Mesenchymal stem cell (in vitro differentiated cells and primary cell): ENCODE measurements around the gene RPS8.

Source experiments
- DNase-seq: peaks from one replicate; pipeline ENCODE4 v3.0.0-alpha.2; 2013
- H2AFZ ChIP-seq: one replicate; pipeline ENCODE4 v1.6.1; 2013; ENCODE audit warnings: low read depth, mild to moderate bottlenecking, control low read depth, inconsistent platforms, low read length, moderate library complexity
- H2AK5ac ChIP-seq: 2 replicates; pipeline ENCODE4 v1.6.1; 2013; ENCODE audit warnings: low read length, moderate library complexity, mild to moderate bottlenecking, inconsistent platforms; ENCODE audit not compliant: severe bottlenecking
- H2BK120ac ChIP-seq: one replicate; pipeline ENCODE4 v1.6.1; 2013; ENCODE audit warnings: low read depth, mild to moderate bottlenecking, inconsistent platforms, low read length, moderate library complexity
- H2BK12ac ChIP-seq, 2 experiments: one replicate each; pipeline ENCODE4 v1.6.1; 2013; ENCODE audit warnings: inconsistent platforms in 2 of 2, low read length in 2 of 2, mild to moderate bottlenecking in 2 of 2, moderate library complexity in 2 of 2, control low read depth in 1 of 2
- H2BK15ac ChIP-seq: one replicate; pipeline ENCODE4 v1.6.1; 2013; ENCODE audit warnings: mild to moderate bottlenecking, low read depth, inconsistent platforms; ENCODE audit not compliant: poor library complexity, severe bottlenecking
- H2BK5ac ChIP-seq: 2 replicates; pipeline ENCODE4 v1.6.1; 2013; ENCODE audit warnings: low read depth, mild to moderate bottlenecking, low read length, control low read depth, inconsistent platforms; ENCODE audit not compliant: poor library complexity, severe bottlenecking
- H3K14ac ChIP-seq, 2 experiments: one replicate each; pipeline ENCODE4 v1.6.1; 2013; ENCODE audit warnings: inconsistent platforms in 2 of 2, low read length in 2 of 2, control low read depth in 1 of 2, mild to moderate bottlenecking in 1 of 2, moderate library complexity in 1 of 2
- H3K18ac ChIP-seq, 2 experiments: one replicate each; pipeline ENCODE4 v1.6.1; 2013; ENCODE audit warnings: inconsistent platforms in 2 of 2, low read length in 2 of 2, control low read depth in 1 of 2, low read depth in 1 of 2, mild to moderate bottlenecking in 1 of 2
- H3K23ac ChIP-seq, 2 experiments: one replicate each; pipeline ENCODE4 v1.6.1; 2013; ENCODE audit warnings: inconsistent platforms in 2 of 2, low read length in 2 of 2, mild to moderate bottlenecking in 2 of 2, moderate library complexity in 2 of 2, control low read depth in 1 of 2
- H3K27ac ChIP-seq: 2 replicates; pipeline ENCODE4 v1.5.1; 2013; ENCODE audit warnings: mild to moderate bottlenecking, moderate library complexity, low read length, control low read depth, inconsistent platforms; ENCODE audit not compliant: poor library complexity, severe bottlenecking
- H3K27me3 ChIP-seq, 2 experiments: 2 replicates each; pipeline versions ENCODE4 v1.6.1 to v1.7.0; 2013; ENCODE audit warnings: low read length in 2 of 2, mild to moderate bottlenecking in 2 of 2, moderate library complexity in 2 of 2, control low read depth in 1 of 2, inconsistent platforms in 1 of 2; ENCODE audit not compliant: control insufficient read depth in 1 of 2, insufficient read depth in 1 of 2
- H3K36me3 ChIP-seq, 2 experiments: 2 replicates each; pipeline versions ENCODE4 v1.6.1 to v1.7.0; 2013; ENCODE audit warnings: low read length in 2 of 2, control low read depth in 1 of 2, inconsistent platforms in 1 of 2, low read depth in 1 of 2, mild to moderate bottlenecking in 1 of 2; ENCODE audit not compliant: insufficient read depth in 2 of 2, control insufficient read depth in 1 of 2
- H3K4ac ChIP-seq, 2 experiments: one replicate each; pipeline ENCODE4 v1.6.1; 2013; ENCODE audit warnings: inconsistent platforms in 2 of 2, low read length in 2 of 2, mild to moderate bottlenecking in 2 of 2, moderate library complexity in 2 of 2, control low read depth in 1 of 2, low read depth in 1 of 2
- H3K4me1 ChIP-seq: 2 replicates; pipeline ENCODE4 v1.6.1; 2013; ENCODE audit warnings: low read depth, low read length, control low read depth; ENCODE audit not compliant: control insufficient read depth, insufficient read depth
- H3K4me2 ChIP-seq: 2 replicates; pipeline ENCODE4 v1.6.1; 2013; ENCODE audit warnings: low read length, mild to moderate bottlenecking, inconsistent platforms; ENCODE audit not compliant: poor library complexity, severe bottlenecking
- H3K4me3 ChIP-seq, 2 experiments: 2 replicates each; pipeline versions ENCODE4 v1.5.1 to v1.7.0; 2013; ENCODE audit warnings: low read length in 2 of 2, mild to moderate bottlenecking in 2 of 2, control low read depth in 1 of 2, low read depth in 1 of 2; ENCODE audit not compliant: insufficient read depth in 1 of 2
- H3K79me1 ChIP-seq: replicated peaks from 2 replicates; pipeline ENCODE4 v1.6.1; 2013; ENCODE audit warnings: mild to moderate bottlenecking, control low read depth, low read length, inconsistent platforms; ENCODE audit not compliant: poor library complexity, severe bottlenecking
- H3K9ac ChIP-seq: 2 replicates; pipeline ENCODE4 v1.7.0; 2013; ENCODE audit warnings: mild to moderate bottlenecking, low read length, moderate library complexity
- H3K9me3 ChIP-seq: 2 replicates; pipeline ENCODE4 v1.7.0; 2013; ENCODE audit warnings: mild to moderate bottlenecking, low read length; ENCODE audit not compliant: control insufficient read depth
- H4K8ac ChIP-seq: one replicate; pipeline ENCODE4 v1.6.1; 2013; ENCODE audit warnings: inconsistent platforms, mild to moderate bottlenecking, low read length, moderate library complexity
- H4K91ac ChIP-seq: one replicate; pipeline ENCODE4 v1.6.1; 2013; ENCODE audit warnings: mild to moderate bottlenecking, low read length, inconsistent platforms
- WGBS: methylation state at CpG from one replicate; pipeline ENCODE4 v1.1.7; 2013; ENCODE audit warnings: mixed read lengths; 5-methylcytosine and 5-hydroxymethylcytosine counted together

RPS8 gene

DNA sequence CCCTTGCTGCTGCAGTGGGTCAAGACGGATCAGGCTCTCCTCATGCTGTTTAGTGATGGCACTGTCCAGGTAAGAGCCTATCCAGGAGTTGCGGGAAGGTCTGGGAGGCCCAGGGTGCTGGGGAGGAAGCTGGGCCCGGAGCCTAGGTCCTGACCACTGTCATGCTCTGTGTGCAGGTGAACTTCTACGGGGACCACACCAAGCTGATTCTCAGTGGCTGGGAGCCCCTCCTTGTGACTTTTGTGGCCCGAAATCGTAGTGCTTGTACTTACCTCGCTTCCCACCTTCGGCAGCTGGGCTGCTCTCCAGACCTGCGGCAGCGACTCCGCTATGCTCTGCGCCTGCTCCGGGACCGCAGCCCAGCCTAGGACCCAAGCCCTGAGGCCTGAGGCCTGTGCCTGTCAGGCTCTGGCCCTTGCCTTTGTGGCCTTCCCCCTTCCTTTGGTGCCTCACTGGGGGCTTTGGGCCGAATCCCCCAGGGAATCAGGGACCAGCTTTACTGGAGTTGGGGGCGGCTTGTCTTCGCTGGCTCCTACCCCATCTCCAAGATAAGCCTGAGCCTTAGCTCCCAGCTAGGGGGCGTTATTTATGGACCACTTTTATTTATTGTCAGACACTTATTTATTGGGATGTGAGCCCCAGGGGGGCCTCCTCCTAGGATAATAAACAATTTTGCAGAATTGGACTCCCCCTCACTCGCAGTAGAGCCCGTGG, 30.1 kb downstream of the RPS8 start:
- WGBS: 96% methylated on average over 17 of the region's 20 CpGs
- H3K23ac ChIP-seq: no peak overlapping the region
- H3K36me3 ChIP-seq: peaks cover 53 to 54% of the 10 kb centered on the region in 2 experiments
- no peak overlapping the region for H2BK120ac ChIP-seq
- no peak overlapping the region for H3K4me3 ChIP-seq
- no peak overlapping the region for H3K4me2 ChIP-seq
- peaks cover 7% of the 10 kb centered on the region for H3K79me1 ChIP-seq
- H3K4ac ChIP-seq: peak overlapping the region in 1 of 2 experiments; percentile 58
- H3K18ac ChIP-seq: peak overlapping the region; percentile 12 to 95
- H2AK5ac ChIP-seq: peak overlapping the region; percentile 44
- H4K8ac ChIP-seq: peak overlapping the region; percentile 61
- no peak overlapping the region for H2AFZ ChIP-seq
- no peaks in the 10 kb centered on the region for H3K27me3 ChIP-seq
- H3K27ac ChIP-seq: no peak overlapping the region
- H3K9ac ChIP-seq: peak overlapping the region; percentile 97
- H3K4me1 ChIP-seq: peaks cover 82% of the 10 kb centered on the region
- H3K14ac ChIP-seq: no peak overlapping the region
- H3K9me3 ChIP-seq: no peaks in the 10 kb centered on the region
- no peak overlapping the region for H2BK15ac ChIP-seq
- peak overlapping the region in 1 of 2 experiments; percentile 81 for H2BK12ac ChIP-seq
- DNase-seq: no peak
- peak overlapping the region; percentile 94 for H4K91ac ChIP-seq
- no peak overlapping the region for H2BK5ac ChIP-seq

GRCh38 chr1:44806025-44806703, 30.8 kb downstream of the RPS8 start:
- Histone ChIP-seq H3K36me3 (peaks cover 53 to 57% of the 10 kb centered on the region in 2 experiments), H2AK5ac (peak overlapping the region; percentile 70), H3K9me3 (no peaks in the 10 kb centered on the region), H2BK120ac (peak overlapping the region; percentile 84), H2BK5ac (no peak overlapping the region), H2BK15ac (peak overlapping the region; percentile 58), H3K79me1 (peaks cover 7% of the 10 kb centered on the region), H4K8ac (peak overlapping the region; percentile 89), H3K9ac (peak overlapping the region; percentile 97), H3K27me3 (no peaks in the 10 kb centered on the region), H4K91ac (peak overlapping the region; percentile 97), H3K4ac (peak overlapping the region; percentile 80 to 97), H3K4me2 (no peak overlapping the region), H2BK12ac (peak overlapping the region; percentile 33 to 69), H3K18ac (peak overlapping the region; percentile 85 to 95), H3K27ac (peak overlapping the region; percentile 100), H3K23ac (no peak overlapping the region), H3K4me1 (peaks cover 86% of the 10 kb centered on the region), H3K14ac (peak overlapping the region in 1 of 2 experiments; percentile 22), H2AFZ (no peak overlapping the region), H3K4me3 (peak overlapping the region in 1 of 2 experiments; percentile 47)
- no peak for DNase-seq
- WGBS: 96% methylated on average over 67 of the region's 70 CpGs

- Histone ChIP-seq H2AK5ac (peak within 1 kb of the TSS; percentile 100), H3K9me3 (no peaks in the 10 kb centered on the region), H3K36me3 (peaks cover 53 to 55% of the 10 kb centered on the region in 2 experiments), H2BK120ac (peak within 1 kb of the TSS; percentile 100), H3K4ac (peak within 1 kb of the TSS; percentile 97 to 99), H3K4me1 (peaks cover 85% of the 10 kb centered on the region), H3K4me2 (peak within 1 kb of the TSS; percentile 17), H3K23ac (peak within 1 kb of the TSS in 1 of 2 experiments; percentile 75), H2BK15ac (peak within 1 kb of the TSS; percentile 73), H3K9ac (peak within 1 kb of the TSS; percentile 97), H3K27ac (peak within 1 kb of the TSS; percentile 100), H2BK12ac (peak within 1 kb of the TSS; percentile 33 to 97), H3K27me3 (no peaks in the 10 kb centered on the region), H2BK5ac (peak within 1 kb of the TSS; percentile 99), H4K8ac (peak within 1 kb of the TSS; percentile 89), H3K79me1 (peaks cover 7% of the 10 kb centered on the region), H4K91ac (peak within 1 kb of the TSS; percentile 100), H3K4me3 (peak within 1 kb of the TSS in 1 of 2 experiments; percentile 75), H2AFZ (no peak within 1 kb of the TSS), H3K18ac (peak within 1 kb of the TSS; percentile 99 to 100), H3K14ac (peak within 1 kb of the TSS in 1 of 2 experiments; percentile 85)
- DNase-seq: no peak
- WGBS: 72% methylated on average over 6 of the region's 7 CpGs
Measured at GRCh38 chr1:44806704-44807363, 31.5 kb downstream of the RPS8 start, which contains the start of gene DYNLT4. TSS of gene DYNLT4 (minus strand) at chr1:44807351. CDS start at chr1:44806668, 683 bp downstream.
